Esophagus muscularis mucosa (tissue), 3 donors: ENCODE data around the gene PISD.

ENCODE experiments used
- CTCF ChIP-seq, 3 experiments: fragments of 200-600 bp in 2 of 3; fragments of 450-650 bp in 1 of 3; sonication (generic) in 2 of 3; IDR thresholded peaks; one replicate each; pipeline ENCODE4 v1.5.1; 2017 to 2019; ENCODE audit warnings: antibody characterized with exemption in 3 of 3, mild to moderate bottlenecking in 2 of 3, moderate library complexity in 1 of 3
- POLR2AphosphoS5 ChIP-seq, 2 donors: sonication (generic); formaldehyde crosslinking; IDR thresholded peaks; one replicate each; pipeline ENCODE4 v1.6.1; 2017; ENCODE audit warnings: antibody characterized with exemption in 2 of 2

- no peak for TF ChIP-seq CTCF (IDR thresholded peaks at IDR 0.05)
- TF ChIP-seq POLR2AphosphoS5 (IDR thresholded peaks at IDR 0.05), result no peak
Measured at GRCh38 chr22:31607696-31608095, 54.3 kb downstream of the PISD start.
